Measurements from ENCODE around the gene ZMYND10.

- TF ChIP-seq ZNF396 (CRISPR knock-in tag; IDR thresholded peaks at IDR 0.05; ENCODE audit: borderline replicate concordance) (no peak), ELF4 (CRISPR knock-in tag; IDR thresholded peaks at IDR 0.05; ENCODE audit: low read depth) (no peak), ZNF423 (CRISPR knock-in tag; IDR thresholded peaks at IDR 0.05) (no peak), FOXP4 (CRISPR knock-in tag; IDR thresholded peaks at IDR 0.05) (no peak), TP53 (CRISPR knock-in tag; IDR thresholded peaks at IDR 0.05) (no peak), GABPB1 (CRISPR knock-in tag; IDR thresholded peaks at IDR 0.05) (no peak), E2F5 (CRISPR knock-in tag; IDR thresholded peaks at IDR 0.05) (no peak), CBFB (CRISPR knock-in tag; IDR thresholded peaks at IDR 0.05; ENCODE audit: low read depth) (no peak), ZNF425 (CRISPR knock-in tag; conservative IDR thresholded peaks at IDR 0.05) (no peak), NFYB (CRISPR knock-in tag; conservative IDR thresholded peaks at IDR 0.05; ENCODE audit: low read depth) (no peak), CTCF (IDR thresholded peaks at IDR 0.05) (no peak)
Observed at GRCh38 chr3:50323092-50323600, 22.4 kb downstream of the ZMYND10 start.

Data from WTC11 (cell line).